Mesenchymal stem cell (in vitro differentiated cells and primary cell): ENCODE results near the gene DNAH7.
A peak's percentile ranks its signal among the peaks of the same experiment; 100 is the strongest.

Experiments
- DNase-seq: peaks from one replicate; pipeline ENCODE4 v3.0.0-alpha.2; 2013
- H2AFZ ChIP-seq: one replicate; pipeline ENCODE4 v1.6.1; 2013; ENCODE audit warnings: low read depth, mild to moderate bottlenecking, control low read depth, inconsistent platforms, low read length, moderate library complexity
- H2AK5ac ChIP-seq: 2 replicates; pipeline ENCODE4 v1.6.1; 2013; ENCODE audit warnings: low read length, moderate library complexity, mild to moderate bottlenecking, inconsistent platforms; ENCODE audit not compliant: severe bottlenecking
- H2BK120ac ChIP-seq: one replicate; pipeline ENCODE4 v1.6.1; 2013; ENCODE audit warnings: low read depth, mild to moderate bottlenecking, inconsistent platforms, low read length, moderate library complexity
- H2BK12ac ChIP-seq, 2 experiments: one replicate each; pipeline ENCODE4 v1.6.1; 2013; ENCODE audit warnings: inconsistent platforms in 2 of 2, low read length in 2 of 2, mild to moderate bottlenecking in 2 of 2, moderate library complexity in 2 of 2, control low read depth in 1 of 2
- H2BK15ac ChIP-seq: one replicate; pipeline ENCODE4 v1.6.1; 2013; ENCODE audit warnings: mild to moderate bottlenecking, low read depth, inconsistent platforms; ENCODE audit not compliant: poor library complexity, severe bottlenecking
- H2BK5ac ChIP-seq: 2 replicates; pipeline ENCODE4 v1.6.1; 2013; ENCODE audit warnings: low read depth, mild to moderate bottlenecking, low read length, control low read depth, inconsistent platforms; ENCODE audit not compliant: poor library complexity, severe bottlenecking
- H3K14ac ChIP-seq, 2 experiments: one replicate each; pipeline ENCODE4 v1.6.1; 2013; ENCODE audit warnings: inconsistent platforms in 2 of 2, low read length in 2 of 2, control low read depth in 1 of 2, mild to moderate bottlenecking in 1 of 2, moderate library complexity in 1 of 2
- H3K18ac ChIP-seq, 2 experiments: one replicate each; pipeline ENCODE4 v1.6.1; 2013; ENCODE audit warnings: inconsistent platforms in 2 of 2, low read length in 2 of 2, control low read depth in 1 of 2, low read depth in 1 of 2, mild to moderate bottlenecking in 1 of 2
- H3K23ac ChIP-seq, 2 experiments: one replicate each; pipeline ENCODE4 v1.6.1; 2013; ENCODE audit warnings: inconsistent platforms in 2 of 2, low read length in 2 of 2, mild to moderate bottlenecking in 2 of 2, moderate library complexity in 2 of 2, control low read depth in 1 of 2
- H3K27ac ChIP-seq: 2 replicates; pipeline ENCODE4 v1.5.1; 2013; ENCODE audit warnings: mild to moderate bottlenecking, moderate library complexity, low read length, control low read depth, inconsistent platforms; ENCODE audit not compliant: poor library complexity, severe bottlenecking
- H3K27me3 ChIP-seq, 2 experiments: 2 replicates each; pipeline versions ENCODE4 v1.6.1 to v1.7.0; 2013; ENCODE audit warnings: low read length in 2 of 2, mild to moderate bottlenecking in 2 of 2, moderate library complexity in 2 of 2, control low read depth in 1 of 2, inconsistent platforms in 1 of 2; ENCODE audit not compliant: control insufficient read depth in 1 of 2, insufficient read depth in 1 of 2
- H3K36me3 ChIP-seq, 2 experiments: 2 replicates each; pipeline versions ENCODE4 v1.6.1 to v1.7.0; 2013; ENCODE audit warnings: low read length in 2 of 2, control low read depth in 1 of 2, inconsistent platforms in 1 of 2, low read depth in 1 of 2, mild to moderate bottlenecking in 1 of 2; ENCODE audit not compliant: insufficient read depth in 2 of 2, control insufficient read depth in 1 of 2
- H3K4ac ChIP-seq, 2 experiments: one replicate each; pipeline ENCODE4 v1.6.1; 2013; ENCODE audit warnings: inconsistent platforms in 2 of 2, low read length in 2 of 2, mild to moderate bottlenecking in 2 of 2, moderate library complexity in 2 of 2, control low read depth in 1 of 2, low read depth in 1 of 2
- H3K4me1 ChIP-seq: 2 replicates; pipeline ENCODE4 v1.6.1; 2013; ENCODE audit warnings: low read depth, low read length, control low read depth; ENCODE audit not compliant: control insufficient read depth, insufficient read depth
- H3K4me2 ChIP-seq: 2 replicates; pipeline ENCODE4 v1.6.1; 2013; ENCODE audit warnings: low read length, mild to moderate bottlenecking, inconsistent platforms; ENCODE audit not compliant: poor library complexity, severe bottlenecking
- H3K4me3 ChIP-seq, 2 experiments: 2 replicates each; pipeline versions ENCODE4 v1.5.1 to v1.7.0; 2013; ENCODE audit warnings: low read length in 2 of 2, mild to moderate bottlenecking in 2 of 2, control low read depth in 1 of 2, low read depth in 1 of 2; ENCODE audit not compliant: insufficient read depth in 1 of 2
- H3K79me1 ChIP-seq: replicated peaks from 2 replicates; pipeline ENCODE4 v1.6.1; 2013; ENCODE audit warnings: mild to moderate bottlenecking, control low read depth, low read length, inconsistent platforms; ENCODE audit not compliant: poor library complexity, severe bottlenecking
- H3K9ac ChIP-seq: 2 replicates; pipeline ENCODE4 v1.7.0; 2013; ENCODE audit warnings: mild to moderate bottlenecking, low read length, moderate library complexity
- H3K9me3 ChIP-seq: 2 replicates; pipeline ENCODE4 v1.7.0; 2013; ENCODE audit warnings: mild to moderate bottlenecking, low read length; ENCODE audit not compliant: control insufficient read depth
- H4K8ac ChIP-seq: one replicate; pipeline ENCODE4 v1.6.1; 2013; ENCODE audit warnings: inconsistent platforms, mild to moderate bottlenecking, low read length, moderate library complexity
- H4K91ac ChIP-seq: one replicate; pipeline ENCODE4 v1.6.1; 2013; ENCODE audit warnings: mild to moderate bottlenecking, low read length, inconsistent platforms
- WGBS: methylation state at CpG from one replicate; pipeline ENCODE4 v1.1.7; 2013; ENCODE audit warnings: mixed read lengths; 5-methylcytosine and 5-hydroxymethylcytosine counted together

The DNAH7 gene

GRCh38 chr2:196077821-196078220, 9.2 kb upstream of the DNAH7 start:
- DNase-seq: peak; percentile 21
- H3K27me3 ChIP-seq: peaks cover 0 to 3% of the 10 kb centered on the region in 2 experiments
- no peak overlapping the region for H2BK5ac ChIP-seq
- H3K14ac ChIP-seq: no peak overlapping the region
- no peak overlapping the region for H2AFZ ChIP-seq
- H2BK15ac ChIP-seq: no peak overlapping the region
- no peak overlapping the region for H4K91ac ChIP-seq
- H3K23ac ChIP-seq: no peak overlapping the region
- H2AK5ac ChIP-seq: no peak overlapping the region
- H3K9me3 ChIP-seq: no peaks in the 10 kb centered on the region
- no peak overlapping the region for H3K4me2 ChIP-seq
- H3K18ac ChIP-seq: no peak overlapping the region
- WGBS: 77% methylated on average over 2 of the region's 2 CpGs
- no peaks in the 10 kb centered on the region for H3K4me1 ChIP-seq
- no peak overlapping the region for H4K8ac ChIP-seq
- peak overlapping the region; percentile 81 for H3K9ac ChIP-seq
- no peak overlapping the region for H3K4ac ChIP-seq
- peak overlapping the region; percentile 61 for H2BK120ac ChIP-seq
- H3K27ac ChIP-seq: no peak overlapping the region
- H3K36me3 ChIP-seq: no peaks in the 10 kb centered on the region
- H3K4me3 ChIP-seq: peak overlapping the region in 1 of 2 experiments; percentile 35
- no peak overlapping the region for H2BK12ac ChIP-seq
- no peaks in the 10 kb centered on the region for H3K79me1 ChIP-seq

- no peak for DNase-seq
- WGBS: 79% methylated on average over 3 of the region's 5 CpGs
- Histone ChIP-seq H2AK5ac (no peak overlapping the region), H3K18ac (no peak overlapping the region), H3K27ac (no peak overlapping the region), H3K79me1 (no peaks in the 10 kb centered on the region), H2BK12ac (no peak overlapping the region), H3K23ac (no peak overlapping the region), H3K4ac (no peak overlapping the region), H4K91ac (no peak overlapping the region), H3K4me2 (no peak overlapping the region), H3K14ac (no peak overlapping the region), H3K4me3 (no peak overlapping the region), H3K9ac (peak overlapping the region; percentile 81), H2BK120ac (no peak overlapping the region), H3K4me1 (no peaks in the 10 kb centered on the region), H3K36me3 (no peaks in the 10 kb centered on the region), H3K27me3 (peaks cover 0 to 5% of the 10 kb centered on the region in 2 experiments), H4K8ac (no peak overlapping the region), H3K9me3 (no peaks in the 10 kb centered on the region), H2AFZ (no peak overlapping the region), H2BK5ac (no peak overlapping the region), H2BK15ac (no peak overlapping the region)
Measured at GRCh38 chr2:196076778-196077568, 8.3 kb upstream of the DNAH7 start.

- Histone ChIP-seq H3K4me1 (no peaks in the 10 kb centered on the region), H2AK5ac (no peak overlapping the region), H3K79me1 (no peaks in the 10 kb centered on the region), H3K14ac (no peak overlapping the region), H4K8ac (no peak overlapping the region), H2BK5ac (no peak overlapping the region), H3K36me3 (no peaks in the 10 kb centered on the region), H3K18ac (no peak overlapping the region), H3K27me3 (peaks cover 0 to 5% of the 10 kb centered on the region in 2 experiments), H3K4ac (no peak overlapping the region), H2BK12ac (no peak overlapping the region), H2AFZ (no peak overlapping the region), H2BK120ac (no peak overlapping the region), H3K23ac (no peak overlapping the region), H3K9me3 (no peaks in the 10 kb centered on the region), H3K4me2 (no peak overlapping the region), H2BK15ac (no peak overlapping the region), H3K4me3 (no peak overlapping the region), H4K91ac (no peak overlapping the region), H3K27ac (no peak overlapping the region), H3K9ac (no peak overlapping the region)
- 0% methylated on average over 1 of the region's 1 CpG for WGBS
- no peak for DNase-seq
Measured at GRCh38 chr2:196075196-196075595, 6.6 kb upstream of the DNAH7 start.

- Histone ChIP-seq H3K4me2 (no peak overlapping the region), H3K14ac (no peak overlapping the region), H4K91ac (no peak overlapping the region), H3K18ac (no peak overlapping the region), H3K4me3 (no peak overlapping the region), H3K79me1 (no peaks in the 10 kb centered on the region), H2AK5ac (no peak overlapping the region), H2BK120ac (no peak overlapping the region), H3K9me3 (no peaks in the 10 kb centered on the region), H3K36me3 (no peaks in the 10 kb centered on the region), H3K23ac (no peak overlapping the region), H4K8ac (no peak overlapping the region), H2BK15ac (no peak overlapping the region), H2AFZ (no peak overlapping the region), H2BK5ac (no peak overlapping the region), H3K27me3 (peaks cover 0 to 5% of the 10 kb centered on the region in 2 experiments), H3K4ac (no peak overlapping the region), H2BK12ac (no peak overlapping the region), H3K4me1 (no peaks in the 10 kb centered on the region), H3K9ac (no peak overlapping the region), H3K27ac (no peak overlapping the region)
- DNase-seq: no peak
Measured at GRCh38 chr2:196074631-196075030, 6.0 kb upstream of the DNAH7 start.
